HG03520 (cell line): ENCODE data around the gene EIPR1.

ENCODE experiments used
- ATAC-seq: cut with Tn5 transposase; IDR thresholded peaks from one replicate; pipeline ENCODE4 v1.9.1; 2021; ENCODE audit warnings: mild to moderate bottlenecking, moderate library complexity; ENCODE audit not compliant: unreplicated experiment

The EIPR1 gene

GRCh38 chr2:3256605-3257004 lies 121.0 kb downstream of the EIPR1 start:
- ATAC-seq: no peak

- no peak for ATAC-seq
Observed at GRCh38 chr2:3256157-3256556, 121.5 kb downstream of the EIPR1 start.

- ATAC-seq: peak; percentile 82
Observed at GRCh38 chr2:3254442-3254941, 123.1 kb downstream of the EIPR1 start.

- no peak for ATAC-seq
Observed at GRCh38 chr2:3253913-3254441, 123.6 kb downstream of the EIPR1 start.

GRCh38 chr2:3251946-3252345 lies 125.7 kb downstream of the EIPR1 start:
- ATAC-seq: no peak

- no peak for ATAC-seq
Observed at GRCh38 chr2:3249476-3249962, 128.1 kb downstream of the EIPR1 start.

GRCh38 chr2:3248754-3249475 lies 128.7 kb downstream of the EIPR1 start:
- no peak for ATAC-seq

GRCh38 chr2:3246928-3247714 lies 130.5 kb downstream of the EIPR1 start:
- no peak for ATAC-seq

GRCh38 chr2:3246406-3246805 lies 131.2 kb downstream of the EIPR1 start:
- no peak for ATAC-seq

- ATAC-seq: no peak
Observed at GRCh38 chr2:3244486-3244885, 133.1 kb downstream of the EIPR1 start.

GRCh38 chr2:3243804-3244203 lies 133.8 kb downstream of the EIPR1 start:
- ATAC-seq: no peak

- no peak for ATAC-seq
Observed at GRCh38 chr2:3242747-3243369, 134.8 kb downstream of the EIPR1 start.

GRCh38 chr2:3241971-3242746 lies 135.5 kb downstream of the EIPR1 start:
- ATAC-seq: no peak

GRCh38 chr2:3238951-3239841 lies 138.4 kb downstream of the EIPR1 start:
- peak; percentile 83 for ATAC-seq

- no peak for ATAC-seq
Observed at GRCh38 chr2:3236300-3237045, 141.1 kb downstream of the EIPR1 start.

- no peak for ATAC-seq
Observed at GRCh38 chr2:3233877-3234276, 143.7 kb downstream of the EIPR1 start.

- no peak for ATAC-seq
Observed at GRCh38 chr2:3229221-3229620, 148.4 kb downstream of the EIPR1 start.

GRCh38 chr2:3224681-3225080 lies 152.9 kb downstream of the EIPR1 start:
- no peak for ATAC-seq
